Spleen (tissue), 7 donors: Measurements from ENCODE around the gene UNC5A.

Experiments used
- POLR2AphosphoS5 ChIP-seq, 3 donors: sonication (generic); formaldehyde crosslinking; IDR thresholded peaks; one replicate each; pipeline ENCODE4 v1.5.1; 2017; ENCODE audit warnings: antibody characterized with exemption in 3 of 3
- TF ChIP-seq, protein P1 (sequence below), 11 experiments: fragments of 200-600 bp in 7 of 11; fragments of 450-650 bp in 4 of 11; sonication (generic) in 4 of 11; IDR thresholded peaks in 8 of 11; conservative IDR thresholded peaks in 3 of 11; 1 replicate in 7 of 11; 2 replicates in 4 of 11; pipeline versions ENCODE4 v1.4.0 to v1.8.0; 2016 to 2021; ENCODE audit warnings: antibody characterized with exemption in 11 of 11, inconsistent platforms in 4 of 11, mild to moderate bottlenecking in 1 of 11
- donor health status: DM: no; HTN: no; CAD: no; lungs with moderate emphysema.
- donor health status: DM: no; HTN: no; CAD: no.
- donor health status: DM: no; HTN: no; CAD: no.

DNA sequence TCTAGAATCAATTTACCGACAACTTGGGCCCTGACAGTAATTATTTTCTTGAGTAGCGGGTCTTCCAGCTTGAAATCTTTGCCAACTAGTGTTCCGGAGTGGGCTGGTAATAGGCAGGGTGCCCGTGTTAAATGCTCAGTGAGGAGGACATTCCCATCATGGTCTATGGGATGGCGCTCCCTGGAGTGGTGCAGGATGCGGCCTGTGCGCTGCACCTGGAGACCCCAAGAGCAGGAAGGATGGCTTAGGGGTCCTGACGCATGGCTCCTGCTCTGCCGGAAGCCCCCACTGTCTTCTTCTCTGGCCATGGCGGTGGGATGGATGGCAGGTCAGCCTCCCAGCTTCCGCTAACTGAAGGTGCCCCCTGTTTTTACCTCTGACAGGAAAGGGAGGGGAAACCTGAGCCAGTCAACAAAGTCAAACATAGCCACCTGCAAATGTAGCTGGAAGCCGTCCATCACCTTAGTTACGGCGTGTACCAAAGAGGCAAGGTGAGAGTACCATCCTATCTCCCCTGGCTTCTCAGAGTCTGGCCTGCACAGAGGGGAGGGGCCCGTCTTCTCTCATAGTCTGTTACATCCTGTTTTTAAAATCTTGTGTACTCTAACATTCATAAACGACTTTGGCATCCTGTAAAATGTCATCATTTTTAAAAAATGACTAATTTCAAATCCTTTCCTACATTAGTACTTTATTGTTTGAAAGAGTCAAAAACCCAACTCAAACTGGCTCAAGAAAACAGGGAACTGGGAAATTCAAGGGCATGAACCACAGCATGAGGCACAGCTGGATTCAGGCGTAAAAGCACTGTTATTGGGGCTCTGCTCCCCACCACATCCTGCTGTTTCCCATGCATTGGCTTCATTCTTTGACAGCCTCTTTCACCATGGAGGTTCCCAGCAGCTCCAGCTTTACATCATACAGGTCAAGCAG, 28.5 kb upstream of the UNC5A start:
- TF ChIP-seq, protein P1, sequence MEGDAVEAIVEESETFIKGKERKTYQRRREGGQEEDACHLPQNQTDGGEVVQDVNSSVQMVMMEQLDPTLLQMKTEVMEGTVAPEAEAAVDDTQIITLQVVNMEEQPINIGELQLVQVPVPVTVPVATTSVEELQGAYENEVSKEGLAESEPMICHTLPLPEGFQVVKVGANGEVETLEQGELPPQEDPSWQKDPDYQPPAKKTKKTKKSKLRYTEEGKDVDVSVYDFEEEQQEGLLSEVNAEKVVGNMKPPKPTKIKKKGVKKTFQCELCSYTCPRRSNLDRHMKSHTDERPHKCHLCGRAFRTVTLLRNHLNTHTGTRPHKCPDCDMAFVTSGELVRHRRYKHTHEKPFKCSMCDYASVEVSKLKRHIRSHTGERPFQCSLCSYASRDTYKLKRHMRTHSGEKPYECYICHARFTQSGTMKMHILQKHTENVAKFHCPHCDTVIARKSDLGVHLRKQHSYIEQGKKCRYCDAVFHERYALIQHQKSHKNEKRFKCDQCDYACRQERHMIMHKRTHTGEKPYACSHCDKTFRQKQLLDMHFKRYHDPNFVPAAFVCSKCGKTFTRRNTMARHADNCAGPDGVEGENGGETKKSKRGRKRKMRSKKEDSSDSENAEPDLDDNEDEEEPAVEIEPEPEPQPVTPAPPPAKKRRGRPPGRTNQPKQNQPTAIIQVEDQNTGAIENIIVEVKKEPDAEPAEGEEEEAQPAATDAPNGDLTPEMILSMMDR (IDR thresholded peaks at IDR 0.05 in 8 of 11, conservative IDR thresholded peaks at IDR 0.05 in 3 of 11) = no peak
- TF ChIP-seq POLR2AphosphoS5 (IDR thresholded peaks at IDR 0.05) = no peak
